Mucosa of rectum (tissue), 2 donors: ENCODE data around the gene SIT1.

ENCODE experiments used
- H3K27ac ChIP-seq, 2 donors: one replicate each; pipeline ENCODE4 v1.7.0; 2013; ENCODE audit warnings: inconsistent platforms in 2 of 2, low read depth in 2 of 2, low read length in 2 of 2
- H3K27me3 ChIP-seq, 2 donors: one replicate each; pipeline ENCODE4 v1.7.0; 2013; ENCODE audit warnings: low read length in 2 of 2; ENCODE audit not compliant: control insufficient read depth in 2 of 2, insufficient read depth in 2 of 2
- H3K36me3 ChIP-seq, 2 donors: one replicate each; pipeline ENCODE4 v1.7.0; 2013; ENCODE audit warnings: low read length in 2 of 2; ENCODE audit not compliant: control insufficient read depth in 2 of 2, insufficient read depth in 2 of 2
- H3K4me1 ChIP-seq, 2 donors: one replicate each; pipeline ENCODE4 v1.7.0; 2013; ENCODE audit warnings: low read length in 2 of 2, mild to moderate bottlenecking in 1 of 2; ENCODE audit not compliant: control insufficient read depth in 2 of 2, insufficient read depth in 2 of 2
- H3K4me3 ChIP-seq, 2 donors: one replicate each; pipeline ENCODE4 v1.7.0; 2013; ENCODE audit warnings: low read length in 2 of 2
- H3K9ac ChIP-seq, 2 donors: one replicate each; pipeline ENCODE4 v1.7.0; 2013; ENCODE audit warnings: low read length in 2 of 2, low read depth in 1 of 2, mild to moderate bottlenecking in 1 of 2
- H3K9me3 ChIP-seq, 2 donors: one replicate each; pipeline ENCODE4 v1.7.0; 2013; ENCODE audit warnings: low read length in 2 of 2; ENCODE audit not compliant: control insufficient read depth in 2 of 2
- donor health status: healthy.
- donor health status: Normal muscosa, but diverticular disease.

Gene SIT1

GRCh38 chr9:35660966-35661415 lies 10.3 kb upstream of the SIT1 start:
- Histone ChIP-seq H3K4me3 (no peak overlapping the region), H3K27ac (peak overlapping the region; percentile 90 to 91), H3K36me3 (peaks cover 0 to 13% of the 10 kb centered on the region in 2 donors), H3K9me3 (no peaks in the 10 kb centered on the region), H3K4me1 (peaks cover 45 to 46% of the 10 kb centered on the region in 2 donors), H3K27me3 (no peaks in the 10 kb centered on the region), H3K9ac (peak overlapping the region; percentile 28 to 61)

DNA sequence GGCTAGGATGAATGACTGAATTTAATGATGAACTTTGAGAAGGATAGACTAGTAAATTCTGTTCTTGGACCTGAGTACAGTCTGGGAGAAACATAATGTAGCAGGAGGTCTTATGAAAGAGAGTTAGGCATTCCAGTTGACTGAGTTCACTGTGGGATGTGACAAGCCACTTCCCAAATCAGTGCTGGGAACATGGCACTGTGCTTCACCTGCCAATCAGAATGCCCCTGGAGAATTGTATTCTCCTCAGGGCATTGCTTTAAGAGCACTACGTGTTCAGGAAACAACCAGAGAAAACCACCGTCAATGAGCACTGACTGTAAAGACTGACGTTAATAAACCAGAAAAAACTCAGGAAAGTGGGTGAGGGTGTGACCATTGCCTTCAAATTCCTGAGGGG lies 8.6 kb upstream of the SIT1 start:
- H3K36me3 ChIP-seq = peaks cover 0 to 13% of the 10 kb centered on the region in 2 donors
- peak overlapping the region; percentile 91 to 94 for H3K4me3 ChIP-seq
- peak overlapping the region; percentile 99 for H3K27ac ChIP-seq
- H3K9me3 ChIP-seq = no peaks in the 10 kb centered on the region
- H3K27me3 ChIP-seq = no peaks in the 10 kb centered on the region
- peaks cover 35 to 37% of the 10 kb centered on the region in 2 donors for H3K4me1 ChIP-seq
- H3K9ac ChIP-seq = peak overlapping the region; percentile 93 to 98

DNA sequence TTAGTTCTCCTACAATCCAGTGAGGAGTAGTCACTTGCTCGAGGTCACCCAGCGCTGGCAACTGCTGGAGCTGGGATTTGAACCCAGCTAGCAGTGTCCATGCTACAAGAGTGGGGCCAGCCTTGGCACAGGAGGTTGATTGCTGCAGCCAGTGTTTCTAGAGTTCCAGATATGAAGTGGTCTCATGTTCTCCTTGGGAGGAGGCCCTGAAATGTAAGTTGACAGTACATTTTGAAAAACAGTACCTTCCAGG lies 8.2 kb upstream of the SIT1 start:
- peak overlapping the region; percentile 93 to 98 for H3K9ac ChIP-seq
- H3K27me3 ChIP-seq = no peaks in the 10 kb centered on the region
- H3K9me3 ChIP-seq = no peaks in the 10 kb centered on the region
- H3K27ac ChIP-seq = peak overlapping the region; percentile 99
- H3K4me3 ChIP-seq = peak overlapping the region; percentile 91 to 94
- H3K4me1 ChIP-seq = peaks cover 33 to 35% of the 10 kb centered on the region in 2 donors
- H3K36me3 ChIP-seq = peaks cover 0 to 13% of the 10 kb centered on the region in 2 donors

DNA sequence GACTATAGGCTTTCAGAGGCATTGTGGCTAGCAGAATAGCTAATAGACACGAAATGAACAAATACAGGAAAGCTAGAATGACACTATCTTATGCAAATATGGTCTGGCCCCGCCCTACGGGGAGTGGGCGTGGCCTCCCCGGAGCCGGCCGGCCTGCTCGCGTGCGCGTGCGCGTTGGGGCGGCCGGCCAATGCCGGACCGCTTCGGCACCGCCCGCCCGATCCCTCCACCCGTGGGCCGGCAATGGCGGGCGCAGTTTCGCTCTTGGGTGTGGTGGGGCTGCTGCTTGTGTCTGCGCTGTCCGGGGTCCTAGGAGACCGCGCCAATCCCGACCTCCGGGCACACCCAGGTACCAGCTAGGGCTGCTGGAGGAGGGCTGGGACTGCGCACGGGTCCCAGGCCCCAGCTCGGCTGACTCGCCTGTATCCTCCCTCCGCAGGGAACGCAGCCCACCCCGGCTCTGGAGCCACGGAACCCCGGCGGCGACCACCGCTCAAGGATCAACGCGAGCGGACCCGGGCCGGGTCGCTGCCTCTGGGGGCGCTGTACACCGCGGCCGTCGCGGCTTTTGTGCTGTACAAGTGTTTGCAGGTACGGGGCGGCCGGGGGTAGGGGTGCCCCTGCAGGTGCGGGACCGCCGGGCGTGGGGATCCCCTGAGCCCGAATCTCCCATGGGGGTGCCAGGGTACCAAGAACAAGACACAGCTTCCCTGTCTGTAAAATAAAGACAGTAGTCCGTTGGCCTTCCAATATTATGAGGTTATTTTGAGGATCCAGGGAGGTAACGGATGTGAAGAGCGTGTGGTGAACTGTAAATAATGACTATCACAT lies 7.6 kb upstream of the SIT1 start, which contains the start of gene CCDC107:
TSS of gene CCDC107 (plus strand) at position 156 of the 831 bp plus-strand sequence. CDS start at position 244, 88 bp downstream.
- Histone ChIP-seq H3K4me3 (peak within 1 kb of the TSS; percentile 91 to 94), H3K4me1 (peaks cover 33 to 35% of the 10 kb centered on the region in 2 donors), H3K36me3 (peaks cover 0 to 13% of the 10 kb centered on the region in 2 donors), H3K27me3 (no peaks in the 10 kb centered on the region), H3K9me3 (no peaks in the 10 kb centered on the region), H3K9ac (peak within 1 kb of the TSS; percentile 93 to 98), H3K27ac (peak within 1 kb of the TSS; percentile 99)

DNA sequence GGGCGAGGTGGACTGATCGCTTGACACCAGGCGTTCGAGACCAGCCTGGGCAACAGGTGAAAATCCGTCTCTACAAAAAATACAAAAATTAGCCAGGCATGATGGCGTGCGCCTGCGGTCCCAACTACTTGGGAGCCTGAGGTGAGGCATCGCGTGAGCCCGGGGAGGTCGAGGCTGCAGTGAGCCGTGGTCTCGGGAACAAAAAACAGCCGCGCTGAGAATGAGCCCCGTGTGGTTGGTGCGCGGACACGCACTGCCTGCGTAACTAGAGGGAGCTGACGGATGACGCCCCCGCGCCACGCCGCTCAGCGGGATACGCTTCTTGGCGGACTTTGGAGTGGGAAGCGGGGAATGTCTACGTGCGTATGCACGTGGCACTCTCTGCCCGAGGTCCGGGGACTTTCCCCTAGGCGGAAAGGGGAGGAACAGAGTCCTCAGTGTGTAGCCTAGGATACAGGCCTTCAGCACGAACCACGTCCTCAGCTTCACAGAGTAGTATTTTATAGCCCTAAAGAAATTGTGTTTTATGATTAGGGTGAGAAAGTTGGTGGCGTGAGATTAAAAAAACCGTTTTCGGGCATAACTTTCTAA lies 6.9 kb upstream of the SIT1 start, which contains the start of gene RMRP:
TSS of gene RMRP (minus strand) at position 474 of the 591 bp plus-strand sequence.
- Histone ChIP-seq H3K4me3 (peak within 1 kb of the TSS; percentile 91 to 94), H3K27me3 (no peaks in the 10 kb centered on the region), H3K9ac (peak within 1 kb of the TSS; percentile 93 to 98), H3K27ac (peak within 1 kb of the TSS; percentile 99), H3K4me1 (peaks cover 33 to 38% of the 10 kb centered on the region in 2 donors), H3K36me3 (peaks cover 0 to 13% of the 10 kb centered on the region in 2 donors), H3K9me3 (no peaks in the 10 kb centered on the region)

GRCh38 chr9:35656831-35657545 lies 6.3 kb upstream of the SIT1 start:
- Histone ChIP-seq H3K4me1 (peaks cover 35 to 39% of the 10 kb centered on the region in 2 donors), H3K9me3 (no peaks in the 10 kb centered on the region), H3K4me3 (peak overlapping the region; percentile 63 to 91), H3K36me3 (peaks cover 0 to 10% of the 10 kb centered on the region in 2 donors), H3K27me3 (no peaks in the 10 kb centered on the region), H3K27ac (peak overlapping the region; percentile 99), H3K9ac (peak overlapping the region; percentile 72 to 86)

DNA sequence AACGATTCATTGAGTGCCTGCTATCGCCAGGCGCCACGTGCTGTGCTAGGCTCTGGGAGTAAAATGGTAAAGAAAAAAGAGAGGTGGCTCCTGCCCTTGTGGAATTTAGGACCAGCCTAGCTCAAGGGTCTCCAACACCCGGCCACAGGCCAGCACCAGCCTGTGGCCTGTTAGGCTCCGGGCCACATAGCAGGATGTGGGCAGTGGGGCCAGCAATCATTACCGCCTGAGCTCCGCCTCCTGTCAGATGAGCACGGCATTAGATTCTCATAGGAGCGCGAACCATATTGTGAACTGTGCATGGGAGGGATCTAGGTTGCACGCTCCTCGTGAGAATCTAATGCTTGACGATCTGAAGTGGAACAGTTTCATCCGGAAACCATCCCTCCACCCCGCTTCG lies 5.6 kb upstream of the SIT1 start:
- peaks cover 32 to 37% of the 10 kb centered on the region in 2 donors for H3K4me1 ChIP-seq
- H3K27ac ChIP-seq = peak overlapping the region in 1 of 2 donors; percentile 99
- H3K27me3 ChIP-seq = no peaks in the 10 kb centered on the region
- no peaks in the 10 kb centered on the region for H3K9me3 ChIP-seq
- H3K36me3 ChIP-seq = peaks cover 0 to 9% of the 10 kb centered on the region in 2 donors
- H3K4me3 ChIP-seq = no peak overlapping the region
- no peak overlapping the region for H3K9ac ChIP-seq

DNA sequence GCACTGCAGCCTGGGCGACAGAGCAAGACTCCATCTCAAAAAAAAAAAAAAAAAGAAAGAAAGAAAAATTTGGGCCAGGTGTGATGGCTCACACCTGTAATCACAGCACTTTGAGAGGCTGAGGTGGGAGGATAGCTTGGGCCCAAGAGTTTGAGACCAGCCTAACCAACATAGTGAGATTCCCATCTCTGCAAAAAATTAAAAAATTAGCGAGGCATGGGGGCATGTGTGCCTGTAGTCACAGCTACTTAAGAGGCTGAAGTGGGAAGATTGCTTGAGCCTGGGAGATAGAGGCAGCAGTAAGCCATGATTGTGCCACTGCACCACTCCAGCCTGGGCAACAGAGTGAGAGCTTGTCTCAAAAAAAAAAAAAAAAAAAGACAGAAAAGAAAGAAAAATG lies 2.9 kb upstream of the SIT1 start:
- H3K9ac ChIP-seq = no peak overlapping the region
- no peaks in the 10 kb centered on the region for H3K9me3 ChIP-seq
- H3K4me1 ChIP-seq = peaks cover 18 to 21% of the 10 kb centered on the region in 2 donors
- no peak overlapping the region for H3K27ac ChIP-seq
- H3K36me3 ChIP-seq = no peaks in the 10 kb centered on the region
- no peak overlapping the region for H3K4me3 ChIP-seq
- no peaks in the 10 kb centered on the region for H3K27me3 ChIP-seq

- peak overlapping the region; percentile 62 to 84 for H3K27ac ChIP-seq
- H3K9me3 ChIP-seq = no peaks in the 10 kb centered on the region
- H3K4me3 ChIP-seq = no peak overlapping the region
- no peaks in the 10 kb centered on the region for H3K36me3 ChIP-seq
- H3K9ac ChIP-seq = no peak overlapping the region
- peaks cover 18 to 20% of the 10 kb centered on the region in 2 donors for H3K4me1 ChIP-seq
- no peaks in the 10 kb centered on the region for H3K27me3 ChIP-seq
Measured at GRCh38 chr9:35652829-35653209, 2.1 kb upstream of the SIT1 start.
